HL-60/S4 treated with phorbol 12-myristate 13-acetate at 8.2 ng/mL for 4 days and 3 days (cell line): ENCODE data around the gene TANGO6.

ENCODE experiments used
- in situ Hi-C: fragments of 300-500 bp; cut with MboI; formaldehyde crosslinking; loops from 2 replicates; pipeline ENCODE4 v1.15.0; 2022; ENCODE audit warnings: low sequenced_read_pairs

Gene TANGO6

GRCh38 chr16:68860978-68861892 is 17.9 kb downstream of the TANGO6 start:
- in situ Hi-C loops = no loop called here

- in situ Hi-C loops = no loop called here
These were observed 23.6 kb downstream of the TANGO6 start for GRCh38 chr16:68866933-68867332.

- in situ Hi-C loops = no loop called here
These were observed 26.3 kb downstream of the TANGO6 start for GRCh38 chr16:68869492-68870088.

GRCh38 chr16:68873635-68874471 is 30.5 kb downstream of the TANGO6 start:
- in situ Hi-C loops = no loop called here

GRCh38 chr16:68875871-68876270 is 32.5 kb downstream of the TANGO6 start:
- in situ Hi-C loops = no loop called here

- in situ Hi-C loops = no loop called here
These were observed 40.4 kb downstream of the TANGO6 start for GRCh38 chr16:68883685-68884084.

GRCh38 chr16:68884401-68884800 is 41.1 kb downstream of the TANGO6 start:
- in situ Hi-C loops = no loop called here

- in situ Hi-C loops = no loop called here
These were observed 41.8 kb downstream of the TANGO6 start for GRCh38 chr16:68884861-68885720.

GRCh38 chr16:68887107-68887506 is 43.8 kb downstream of the TANGO6 start:
- in situ Hi-C loops = no loop called here

GRCh38 chr16:68889508-68890150 is 46.3 kb downstream of the TANGO6 start:
- in situ Hi-C loops = no loop called here

- in situ Hi-C loops = no loop called here
These were observed 48.9 kb downstream of the TANGO6 start for GRCh38 chr16:68892214-68892613.

GRCh38 chr16:68892898-68893297 is 49.6 kb downstream of the TANGO6 start:
- in situ Hi-C loops = no loop called here

- in situ Hi-C loops = no loop called here
These were observed 50.7 kb downstream of the TANGO6 start for GRCh38 chr16:68893710-68894705.

GRCh38 chr16:68894714-68895113 is 51.4 kb downstream of the TANGO6 start:
- in situ Hi-C loops = no loop called here

- in situ Hi-C loops = no loop called here
These were observed 54.7 kb downstream of the TANGO6 start for GRCh38 chr16:68898026-68898425.

GRCh38 chr16:68900009-68900408 is 56.7 kb downstream of the TANGO6 start:
- in situ Hi-C loops = loop anchor here (10.0 kb wide), 1 partner anchor 225 kb away; no protein-coding TSS in a partner anchor

- in situ Hi-C loops = loop anchor here (10.0 kb wide), 1 partner anchor 223 kb away; no protein-coding TSS in a partner anchor
These were observed 59.0 kb downstream of the TANGO6 start for GRCh38 chr16:68902003-68902968.
